Panc1 (cell line): ENCODE data around the gene TACR1. TPM values are rescaled to one million over a fixed set of nuclear protein-coding genes. Genes with fewer than 3 reads are reported as not detected.
"Not testable (repeated sequence)": the region's sequence is repeated elsewhere in the genome, so short reads cannot be mapped to it uniquely, and the experiment has no call there.

Source experiments
- ATAC-seq: fragments of 200-7000 bp; cut with Tn5 transposase; 2 replicates; pipeline ENCODE4 v1.9.1; 2020; ENCODE audit warnings: mild to moderate bottlenecking, moderate library complexity
- BruUV-seq: library from RNA; stranded (reverse); fragments of 400-500 nt; replicated peaks from 2 replicates; lab custom pipeline; 2021; lab: Mats Ljungman, UMichigan
- CTCF ChIA-PET: fragments of 300-600 bp; sonication (Branson Sonifier 250); formaldehyde crosslinking; loops from one replicate; lab custom pipeline; 2022; ENCODE audit warnings: antibody characterized with exemption; lab: Charles Lee
- POLR2A ChIA-PET: fragments of 300-600 bp; sonication (Branson Sonifier 250); formaldehyde crosslinking; loops from one replicate; lab custom pipeline; 2022; ENCODE audit warnings: antibody characterized with exemption; lab: Charles Lee
- DNase-seq: peaks from one replicate; pipeline ENCODE4 v3.0.0-alpha.2; 2010; ENCODE audit warnings: low read depth, low spot score
- H3K27ac ChIP-seq: 2 replicates; pipeline ENCODE4 v1.5.1; 2011; ENCODE audit warnings: mild to moderate bottlenecking, low read length, inconsistent platforms
- H3K27me3 ChIP-seq: fragments of 200-500 bp; sonication (Bioruptor generic); 2 replicates; pipeline ENCODE4 v1.6.0; 2014; ENCODE audit warnings: low read length, inconsistent platforms; ENCODE audit not compliant: control insufficient read depth, insufficient read depth
- H3K36me3 ChIP-seq: fragments of 200-500 bp; sonication (Bioruptor generic); 2 replicates; pipeline ENCODE4 v1.5.1; 2014; ENCODE audit warnings: inconsistent platforms, mild to moderate bottlenecking, low read length, moderate library complexity; ENCODE audit not compliant: control insufficient read depth, insufficient read depth
- H3K4me1 ChIP-seq: 2 replicates; pipeline ENCODE4 v1.5.1; 2011; ENCODE audit warnings: inconsistent platforms, mild to moderate bottlenecking, low read length, moderate library complexity; ENCODE audit not compliant: control insufficient read depth, insufficient read depth
- H3K4me3 ChIP-seq, 2 experiments: 2 replicates each; pipeline ENCODE4 v1.5.1; 2011 to 2012; ENCODE audit warnings: low read depth in 2 of 2, low read length in 2 of 2, mild to moderate bottlenecking in 2 of 2, inconsistent platforms in 1 of 2, moderate library complexity in 1 of 2
- H3K9me3 ChIP-seq: fragments of 200-500 bp; sonication (Bioruptor generic); 2 replicates; pipeline ENCODE4 v1.5.1; 2014; ENCODE audit warnings: low read depth, mild to moderate bottlenecking, inconsistent platforms, low read length, moderate library complexity; ENCODE audit not compliant: control insufficient read depth, insufficient read depth
- CTCF ChIP-seq: fragments of 450-650 bp; IDR thresholded peaks from 2 replicates; pipeline ENCODE4 v1.5.1; 2017; ENCODE audit warnings: mild to moderate bottlenecking
- POLR2AphosphoS5 ChIP-seq: IDR thresholded peaks from 2 replicates; pipeline ENCODE4 v1.6.1; 2012; ENCODE audit warnings: mild to moderate bottlenecking, low read depth, low read length, moderate library complexity
- REST ChIP-seq, 2 experiments: IDR thresholded peaks; 2 replicates each; pipeline ENCODE4 v1.6.1; 2011 to 2012; ENCODE audit warnings: low read depth in 2 of 2, control low read depth in 1 of 2, low read length in 1 of 2, mild to moderate bottlenecking in 1 of 2, moderate library complexity in 1 of 2; ENCODE audit not compliant: insufficient read depth in 1 of 2
- SIN3A ChIP-seq: IDR thresholded peaks from 2 replicates; pipeline ENCODE4 v1.6.1; 2012; ENCODE audit warnings: low read depth, mild to moderate bottlenecking, low read length, moderate library complexity, borderline replicate concordance; ENCODE audit not compliant: insufficient read depth
- TCF7L2 ChIP-seq: IDR thresholded peaks from 2 replicates; pipeline ENCODE4 v1.6.1; 2011; ENCODE audit warnings: mild to moderate bottlenecking, low read depth, low read length, inconsistent platforms
- in situ Hi-C: cut with HindIII; loops from 2 replicates; pipeline ENCODE4 v1.10.0; 2016; ENCODE audit warnings: low sequenced_read_pairs, low pct_unique_long_range_greater_than_20kb
- intact Hi-C: fragments of 100-400 bp; cut with micrococcal nuclease; formaldehyde crosslinking; loops from one replicate; pipeline ENCODE4 v1.10.0; 2022; ENCODE audit not compliant: unreplicated experiment
- total RNA-seq: library from RNA; stranded (reverse); gene quantifications from one replicate; pipeline ENCODE4 v1.2.1, GENCODE V29; 2021; ENCODE audit not compliant: unreplicated experiment

Gene TACR1
- total RNA-seq, 1 experiment from 2014 or later, result not detected

- H3K4me1 ChIP-seq, ATAC-seq, H3K9me3 ChIP-seq, DNase-seq, POLR2A ChIA-PET, CTCF ChIA-PET, H3K36me3 ChIP-seq, H3K4me3 ChIP-seq, in situ Hi-C loops, H3K27ac ChIP-seq, H3K27me3 ChIP-seq, BruUV-seq, intact Hi-C loops: not testable (repeated sequence)
These were observed 47.1 kb downstream of the TACR1 start for GRCh38 chr2:75152243-75152642.

GRCh38 chr2:75147884-75148283 lies 51.4 kb downstream of the TACR1 start:
- ATAC-seq, H3K4me3 ChIP-seq, H3K27ac ChIP-seq, CTCF ChIA-PET, H3K27me3 ChIP-seq, H3K4me1 ChIP-seq, in situ Hi-C loops, POLR2A ChIA-PET, H3K36me3 ChIP-seq, intact Hi-C loops, BruUV-seq, DNase-seq, H3K9me3 ChIP-seq: not testable (repeated sequence)

- ChIA-PET POLR2A (no interaction called here), CTCF (no interaction called here)
- TF ChIP-seq REST (IDR thresholded peaks at IDR 0.05; ENCODE audit: insufficient read depth in 1 of 2, low read depth in 2 of 2, low read length in 1 of 2), result no peak
- TF ChIP-seq SIN3A, result no peak
- no peak for TF ChIP-seq CTCF
- TF ChIP-seq POLR2AphosphoS5, result no peak
- TF ChIP-seq TCF7L2, result no peak
- in situ Hi-C loops (no loop called here), intact Hi-C loops (no loop called here)
- H3K27me3 ChIP-seq, result no peaks in the 10 kb centered on the region
- H3K9me3 ChIP-seq, result no peaks in the 10 kb centered on the region
- H3K4me3 ChIP-seq, result no peak overlapping the region
- DNase-seq (no peak), ATAC-seq (no peak)
- no TSS peak for BruUV-seq
- H3K36me3 ChIP-seq, result no peaks in the 10 kb centered on the region; the same call in 1 of the 2 replicates
- no peak overlapping the region for H3K27ac ChIP-seq
- H3K4me1 ChIP-seq, result no peaks in the 10 kb centered on the region
These were observed 52.6 kb downstream of the TACR1 start for GRCh38 chr2:75146606-75147332.

GRCh38 chr2:75146221-75146605 lies 53.1 kb downstream of the TACR1 start:
- intact Hi-C loops, result not testable (repeated sequence)

More at GRCh38 chr2:75146221-75146605, 53.1 kb downstream of the TACR1 start:
- BruUV-seq, DNase-seq, POLR2A ChIA-PET, H3K4me3 ChIP-seq, in situ Hi-C loops, H3K4me1 ChIP-seq, H3K36me3 ChIP-seq, CTCF ChIA-PET, H3K27me3 ChIP-seq, H3K27ac ChIP-seq, H3K9me3 ChIP-seq, ATAC-seq: not testable (repeated sequence)
